ENCODE measurements around the gene KLHL29.

KLHL29 gene

GRCh38 chr2:23402205-23402740 is 17.3 kb downstream of the KLHL29 start:
- peaks cover 12% of the 10 kb centered on the region for H3K4me1 ChIP-seq
- no peaks in the 10 kb centered on the region for H3K27me3 ChIP-seq
- TF ChIP-seq CTCF (IDR thresholded peaks at IDR 0.05; ENCODE audit: low read depth, low read length): no peak
- H3K4me3 ChIP-seq (ENCODE audit: low read depth, low read length): no peak overlapping the region
- H3K9me3 ChIP-seq: no peaks in the 10 kb centered on the region
- H3K36me3 ChIP-seq: no peaks in the 10 kb centered on the region
- DNase-seq: no peak

GRCh38 chr2:23404426-23404825 is 19.4 kb downstream of the KLHL29 start:
- H3K4me1 ChIP-seq: peaks cover 12% of the 10 kb centered on the region
- DNase-seq: peak; percentile 73
- no peaks in the 10 kb centered on the region for H3K36me3 ChIP-seq
- H3K9me3 ChIP-seq: no peaks in the 10 kb centered on the region
- peak; percentile 56 for TF ChIP-seq CTCF (IDR thresholded peaks at IDR 0.05; ENCODE audit: low read depth, low read length)
- no peaks in the 10 kb centered on the region for H3K27me3 ChIP-seq
- H3K4me3 ChIP-seq (ENCODE audit: low read depth, low read length): peak overlapping the region; percentile 54

GRCh38 chr2:23409248-23409647 is 24.3 kb downstream of the KLHL29 start:
- Histone ChIP-seq H3K27me3 (no peaks in the 10 kb centered on the region), H3K36me3 (no peaks in the 10 kb centered on the region), H3K9me3 (no peaks in the 10 kb centered on the region), H3K4me3 (ENCODE audit: low read depth, low read length) (no peak overlapping the region), H3K4me1 (peaks cover 4% of the 10 kb centered on the region; the same call in 1 of the 2 replicates)
- no peak for DNase-seq
- no peak for TF ChIP-seq CTCF (IDR thresholded peaks at IDR 0.05; ENCODE audit: low read depth, low read length)

GRCh38 chr2:23410596-23410995 is 25.6 kb downstream of the KLHL29 start:
- no peak for TF ChIP-seq CTCF (IDR thresholded peaks at IDR 0.05; ENCODE audit: low read depth, low read length)
- no peak for DNase-seq
- H3K36me3 ChIP-seq: no peaks in the 10 kb centered on the region
- H3K4me3 ChIP-seq (ENCODE audit: low read depth, low read length): no peak overlapping the region
- H3K9me3 ChIP-seq: no peaks in the 10 kb centered on the region
- no peaks in the 10 kb centered on the region for H3K27me3 ChIP-seq
- no peaks in the 10 kb centered on the region for H3K4me1 ChIP-seq

- no peak for DNase-seq
- H3K27me3 ChIP-seq: no peaks in the 10 kb centered on the region
- TF ChIP-seq CTCF (IDR thresholded peaks at IDR 0.05; ENCODE audit: low read depth, low read length): no peak
Observed at GRCh38 chr2:23411752-23412431, 26.9 kb downstream of the KLHL29 start.

GRCh38 chr2:23412556-23413155 is 27.7 kb downstream of the KLHL29 start:
- no peak overlapping the region for H3K4me3 ChIP-seq (ENCODE audit: low read depth, low read length)
- DNase-seq: no peak

More at GRCh38 chr2:23411752-23412431, 26.9 kb downstream of the KLHL29 start:
- no peak overlapping the region for H3K4me3 ChIP-seq (ENCODE audit: low read depth, low read length)
- H3K9me3 ChIP-seq: no peaks in the 10 kb centered on the region
- H3K36me3 ChIP-seq: no peaks in the 10 kb centered on the region
- no peaks in the 10 kb centered on the region for H3K4me1 ChIP-seq

More at GRCh38 chr2:23412556-23413155, 27.7 kb downstream of the KLHL29 start:
- Histone ChIP-seq H3K4me1 (no peaks in the 10 kb centered on the region), H3K9me3 (no peaks in the 10 kb centered on the region), H3K27me3 (no peaks in the 10 kb centered on the region), H3K36me3 (no peaks in the 10 kb centered on the region)
- no peak for TF ChIP-seq CTCF (IDR thresholded peaks at IDR 0.05; ENCODE audit: low read depth, low read length)
